Measurements from ENCODE around the gene ARID1B.

- no peak for TF ChIP-seq GABPA (IDR thresholded peaks at IDR 0.05 in 1 of 2, conservative IDR thresholded peaks at IDR 0.05 in 1 of 2)
- TF ChIP-seq MAX (IDR thresholded peaks at IDR 0.05) = no peak
These were observed 91.2 kb downstream of the ARID1B start for GRCh38 chr6:156868385-156868784.

All from liver (tissue), 2 donors.